ENCODE data around the gene ZNF287.

DNA sequence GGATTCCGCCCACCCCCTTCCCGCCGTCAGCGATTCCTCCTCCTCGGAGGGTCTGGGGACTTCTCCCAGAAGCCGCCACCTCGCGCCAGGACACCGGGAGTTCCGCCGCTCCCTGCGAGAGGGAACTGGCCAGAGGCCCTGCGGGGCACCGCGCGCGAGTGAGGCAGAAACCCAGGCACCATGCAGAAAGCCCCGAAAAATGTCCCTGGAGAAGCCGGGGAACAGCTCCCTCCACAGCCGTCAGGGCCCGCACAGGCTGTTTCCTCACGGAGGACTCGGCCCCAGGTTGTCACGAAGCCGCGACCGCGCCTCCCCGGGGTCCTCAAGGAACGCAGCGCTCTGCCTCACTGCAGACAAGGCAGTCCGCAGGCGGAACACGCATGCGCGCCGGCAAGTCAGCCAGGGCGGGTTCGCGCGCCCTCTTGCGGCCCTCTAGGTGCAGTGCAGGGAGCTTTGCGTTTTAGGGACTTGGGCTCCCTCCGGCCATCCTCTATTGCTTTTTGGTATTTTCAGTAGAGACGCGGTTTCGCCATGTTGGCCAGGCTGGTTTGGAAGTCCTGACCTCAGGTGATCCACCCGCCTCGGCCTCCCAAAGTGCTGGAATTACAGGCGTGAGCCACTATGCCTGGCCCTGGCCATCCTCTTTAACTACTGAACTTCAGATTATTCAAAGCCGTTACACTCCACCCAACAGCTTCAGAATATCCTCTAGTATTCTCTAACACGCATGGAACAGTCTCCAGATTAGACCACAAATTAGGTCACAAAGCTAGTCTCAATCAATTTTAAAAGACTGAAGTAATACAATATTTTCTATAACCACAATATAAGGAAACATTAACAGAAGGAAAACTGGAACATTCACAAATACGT is 20.3 kb upstream of the ZNF287 start:
- TF ChIP-seq POLR2A (IDR thresholded peaks at IDR 0.05; ENCODE audit: low read length) (no peak), GATA1 (IDR thresholded peaks at IDR 0.05; ENCODE audit: low read depth, low read length) (no peak)
